ENCODE measurements around the gene TEKTIP1. TPM values are rescaled to one million over a fixed set of nuclear protein-coding genes. Genes with fewer than 3 reads are reported as not detected.
A peak's percentile ranks its signal among the peaks of the same experiment; 100 is the strongest.

The TEKTIP1 gene
- total RNA-seq, 3 donors from 2014 or later: 3.2 to 6.0 (median 3.4) TPM

- intact Hi-C loops (cut with DNase I, micrococcal nuclease): no loop called here
- Histone ChIP-seq H3K36me3 (ENCODE audit: low read depth) (no peaks in the 10 kb centered on the region), H3K9me3 (no peaks in the 10 kb centered on the region), H3K4me3 (no peak overlapping the region), H3K4me1 (ENCODE audit: low read depth) (no peaks in the 10 kb centered on the region)
- ATAC-seq (peak; percentile 45), DNase-seq (no peak)
- TF ChIP-seq, protein P1, sequence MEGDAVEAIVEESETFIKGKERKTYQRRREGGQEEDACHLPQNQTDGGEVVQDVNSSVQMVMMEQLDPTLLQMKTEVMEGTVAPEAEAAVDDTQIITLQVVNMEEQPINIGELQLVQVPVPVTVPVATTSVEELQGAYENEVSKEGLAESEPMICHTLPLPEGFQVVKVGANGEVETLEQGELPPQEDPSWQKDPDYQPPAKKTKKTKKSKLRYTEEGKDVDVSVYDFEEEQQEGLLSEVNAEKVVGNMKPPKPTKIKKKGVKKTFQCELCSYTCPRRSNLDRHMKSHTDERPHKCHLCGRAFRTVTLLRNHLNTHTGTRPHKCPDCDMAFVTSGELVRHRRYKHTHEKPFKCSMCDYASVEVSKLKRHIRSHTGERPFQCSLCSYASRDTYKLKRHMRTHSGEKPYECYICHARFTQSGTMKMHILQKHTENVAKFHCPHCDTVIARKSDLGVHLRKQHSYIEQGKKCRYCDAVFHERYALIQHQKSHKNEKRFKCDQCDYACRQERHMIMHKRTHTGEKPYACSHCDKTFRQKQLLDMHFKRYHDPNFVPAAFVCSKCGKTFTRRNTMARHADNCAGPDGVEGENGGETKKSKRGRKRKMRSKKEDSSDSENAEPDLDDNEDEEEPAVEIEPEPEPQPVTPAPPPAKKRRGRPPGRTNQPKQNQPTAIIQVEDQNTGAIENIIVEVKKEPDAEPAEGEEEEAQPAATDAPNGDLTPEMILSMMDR (IDR thresholded peaks at IDR 0.05): no peak
Observed at GRCh38 chr19:3520166-3521103, 18.5 kb upstream of the TEKTIP1 start.

GRCh38 chr19:3521104-3521445 lies 17.9 kb upstream of the TEKTIP1 start:
- intact Hi-C loops (cut with DNase I, micrococcal nuclease): no loop called here
- H3K36me3 ChIP-seq (ENCODE audit: low read depth): no peaks in the 10 kb centered on the region
- no peaks in the 10 kb centered on the region for H3K9me3 ChIP-seq
- no peak overlapping the region for H3K4me3 ChIP-seq
- no peaks in the 10 kb centered on the region for H3K4me1 ChIP-seq (ENCODE audit: low read depth)
- DNase-seq (no peak), ATAC-seq (no peak)
- TF ChIP-seq, protein P1 (IDR thresholded peaks at IDR 0.05): no peak

DNA sequence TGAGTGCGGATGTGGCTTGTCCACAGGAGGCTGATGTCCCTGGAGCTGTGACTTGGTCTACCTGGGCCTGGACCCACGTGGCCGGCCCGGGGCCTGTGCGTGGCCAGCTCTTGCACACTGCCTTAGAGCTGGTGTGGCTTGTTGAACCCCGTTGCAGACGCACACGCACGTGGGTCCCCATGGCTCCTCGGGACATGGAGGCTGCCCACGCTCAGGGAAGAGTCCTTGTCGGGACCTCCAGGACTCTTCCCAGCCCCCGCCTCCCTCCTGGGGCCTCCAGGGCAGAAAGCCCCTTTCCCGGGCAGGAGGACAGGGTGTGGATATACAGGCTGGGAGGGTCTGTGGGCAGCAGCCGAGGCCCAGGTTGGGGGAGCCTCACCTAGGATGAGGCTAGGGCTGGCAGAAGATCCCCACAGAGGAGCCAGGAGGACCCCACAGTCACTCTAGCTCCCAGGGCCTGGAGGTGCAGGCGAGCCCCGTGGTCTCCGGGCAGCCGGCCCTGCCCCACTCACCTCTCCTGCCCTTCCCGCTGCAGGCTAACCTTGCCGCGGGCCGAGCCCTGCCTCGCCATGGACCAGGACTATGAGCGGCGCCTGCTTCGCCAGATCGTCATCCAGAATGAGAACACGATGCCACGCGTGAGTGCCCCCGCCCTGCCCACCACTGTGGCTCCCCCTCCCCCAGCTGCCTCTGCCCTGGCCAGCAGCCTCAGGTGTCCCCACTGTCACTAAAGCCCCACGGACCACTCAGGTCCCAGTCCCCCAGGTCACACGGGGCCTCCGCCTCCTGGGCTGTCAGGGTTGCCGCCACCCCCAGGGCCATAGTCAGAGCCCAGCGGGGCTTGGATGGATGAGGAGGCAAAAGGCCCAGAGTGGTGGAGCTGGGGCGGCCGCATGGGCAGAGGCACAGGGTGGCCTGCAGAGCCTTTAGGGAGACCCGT lies 16.3 kb upstream of the TEKTIP1 start:
- peaks cover 5% of the 10 kb centered on the region for H3K36me3 ChIP-seq (ENCODE audit: low read depth)
- no peaks in the 10 kb centered on the region for H3K9me3 ChIP-seq
- TF ChIP-seq, protein P1 (IDR thresholded peaks at IDR 0.05): no peak
- no peak for ATAC-seq
- H3K4me3 ChIP-seq: no peak overlapping the region
- intact Hi-C loops (cut with DNase I, micrococcal nuclease): no loop called here
- DNase-seq: peak in 1 of 3 donors; percentile 39
- H3K4me1 ChIP-seq (ENCODE audit: low read depth): no peaks in the 10 kb centered on the region

DNA sequence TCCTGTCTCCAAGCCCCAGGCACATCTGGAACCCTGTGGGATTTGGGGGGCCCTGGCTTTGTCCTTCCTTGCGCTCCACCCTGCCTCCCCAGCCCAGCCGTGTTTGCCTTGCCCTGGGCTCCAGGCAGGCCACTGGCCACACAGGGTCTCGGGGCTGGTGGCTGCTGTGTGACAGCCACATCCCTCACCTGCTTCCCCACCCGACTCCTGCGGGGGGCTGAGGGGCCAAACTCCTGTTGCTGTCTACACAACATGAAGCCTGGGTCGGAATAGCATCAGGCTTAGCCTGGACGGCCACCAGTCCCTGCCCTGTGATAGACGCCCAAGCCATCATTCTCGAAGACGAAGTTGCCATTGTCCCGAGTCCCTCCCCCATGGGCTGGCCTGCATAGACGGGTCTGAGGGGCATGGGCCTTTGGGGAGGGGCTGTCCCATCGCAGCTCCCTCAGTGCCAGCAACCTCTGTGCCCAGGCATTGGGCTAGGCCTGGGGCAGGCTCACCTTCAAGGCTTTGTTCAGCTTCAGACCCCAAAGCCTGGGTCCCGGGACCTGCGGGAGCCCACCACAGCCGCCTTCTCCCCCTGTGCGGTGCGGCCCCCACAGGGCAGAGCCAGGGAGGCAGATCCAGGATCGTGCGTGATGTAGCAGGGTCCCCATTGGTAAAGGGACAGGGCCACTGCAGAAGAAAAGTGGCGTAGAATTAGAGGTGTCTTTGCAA lies 15.5 kb upstream of the TEKTIP1 start:
- intact Hi-C loops (cut with DNase I, micrococcal nuclease): no loop called here
- ATAC-seq: no peak
- H3K36me3 ChIP-seq (ENCODE audit: low read depth): peaks cover 5% of the 10 kb centered on the region
- H3K9me3 ChIP-seq: no peaks in the 10 kb centered on the region
- peak in 1 of 3 donors; percentile 29 for DNase-seq
- no peaks in the 10 kb centered on the region for H3K4me1 ChIP-seq (ENCODE audit: low read depth)
- TF ChIP-seq, protein P1 (IDR thresholded peaks at IDR 0.05): no peak
- no peak overlapping the region for H3K4me3 ChIP-seq
